ENCODE measurements around the gene MSH3. TPM values are rescaled to one million over a fixed set of nuclear protein-coding genes. Genes with fewer than 3 reads are reported as not detected.
A peak's percentile ranks its signal among the peaks of the same experiment; 100 is the strongest.
"Not testable (repeated sequence)": the region's sequence is repeated elsewhere in the genome, so short reads cannot be mapped to it uniquely, and the experiment has no call there.

MSH3 gene
- total RNA-seq, 1 experiment from 2014 or later, result 8.4 TPM

DNA sequence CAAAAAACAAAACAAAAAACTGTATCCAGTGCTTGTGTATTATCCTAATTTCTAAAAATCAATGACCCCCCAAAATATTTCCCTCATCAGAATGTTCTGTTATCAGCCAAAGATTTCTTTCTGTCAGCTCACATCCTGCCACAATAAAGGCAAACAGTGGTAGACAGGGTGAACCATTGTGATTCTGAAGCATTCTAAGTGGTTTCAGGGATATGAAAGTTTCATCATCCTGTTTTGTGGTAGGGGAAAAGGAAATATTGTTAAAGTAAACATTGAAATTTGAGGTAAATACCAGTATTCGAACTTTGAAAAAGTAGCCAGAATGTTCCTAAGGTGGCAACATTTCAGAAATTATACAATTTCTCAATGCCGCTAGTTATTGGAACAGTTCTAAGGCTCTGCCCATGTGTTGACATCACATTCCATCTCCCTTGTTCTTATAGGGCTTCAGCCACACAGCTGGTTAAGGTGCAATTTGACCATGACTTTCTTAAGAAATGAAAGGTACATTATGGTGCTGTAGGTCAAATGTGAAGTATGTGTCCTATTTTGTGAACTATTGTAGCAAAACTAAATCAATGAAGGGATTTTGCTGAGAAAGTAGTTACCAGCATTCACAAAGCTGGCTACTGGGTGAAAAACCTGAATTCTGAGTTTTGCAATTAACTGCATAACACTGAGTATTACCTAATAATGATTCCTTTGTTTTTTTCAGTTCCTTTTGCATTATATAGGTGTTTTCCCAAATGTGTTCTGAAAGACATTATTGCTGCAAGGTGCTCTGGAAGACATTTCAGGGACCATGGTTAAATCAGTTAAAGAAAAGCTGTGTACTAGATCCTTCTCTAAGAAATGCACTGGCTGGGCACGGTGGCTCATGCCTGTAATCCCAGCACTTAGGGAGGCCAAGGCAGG is 198.1 kb downstream of the MSH3 start:
- DNase-seq (ENCODE audit: low spot score), result no peak

- DNase-seq (ENCODE audit: low spot score), result no peak
These were observed 199.0 kb downstream of the MSH3 start for GRCh38 chr5:80853413-80853812.

GRCh38 chr5:80854583-80854982 is 200.1 kb downstream of the MSH3 start:
- DNase-seq (ENCODE audit: low spot score), result no peak

GRCh38 chr5:80860924-80861613 is 206.6 kb downstream of the MSH3 start:
- no peak for DNase-seq (ENCODE audit: low spot score)

DNA sequence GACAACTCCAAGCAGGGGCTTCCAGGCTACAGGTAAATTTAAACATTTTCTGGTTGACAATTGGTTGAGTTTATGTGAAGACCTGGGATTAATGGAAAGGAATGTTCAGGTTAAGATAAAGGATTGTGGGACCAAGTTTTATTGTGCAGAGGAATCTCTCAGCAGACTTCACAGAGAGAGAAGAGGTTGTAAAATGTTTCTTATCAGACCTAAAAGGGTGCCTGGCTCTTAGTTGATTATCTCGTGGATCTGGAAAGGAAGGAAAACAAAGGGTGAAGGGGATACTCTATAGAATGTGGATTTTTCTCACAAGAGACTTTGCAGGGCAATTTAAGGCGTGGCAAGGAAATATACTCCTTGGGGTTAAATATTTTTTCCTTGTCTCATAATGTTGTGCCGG is 209.3 kb downstream of the MSH3 start:
- DNase-seq (ENCODE audit: low spot score), result no peak

- no peak for DNase-seq (ENCODE audit: low spot score)
These were observed 209.7 kb downstream of the MSH3 start for GRCh38 chr5:80864109-80864508.

- no peak for DNase-seq (ENCODE audit: low spot score)
These were observed 210.4 kb downstream of the MSH3 start for GRCh38 chr5:80864706-80865435.

- DNase-seq (ENCODE audit: low spot score), result no peak
These were observed 211.1 kb downstream of the MSH3 start for GRCh38 chr5:80865551-80865950.

DNA sequence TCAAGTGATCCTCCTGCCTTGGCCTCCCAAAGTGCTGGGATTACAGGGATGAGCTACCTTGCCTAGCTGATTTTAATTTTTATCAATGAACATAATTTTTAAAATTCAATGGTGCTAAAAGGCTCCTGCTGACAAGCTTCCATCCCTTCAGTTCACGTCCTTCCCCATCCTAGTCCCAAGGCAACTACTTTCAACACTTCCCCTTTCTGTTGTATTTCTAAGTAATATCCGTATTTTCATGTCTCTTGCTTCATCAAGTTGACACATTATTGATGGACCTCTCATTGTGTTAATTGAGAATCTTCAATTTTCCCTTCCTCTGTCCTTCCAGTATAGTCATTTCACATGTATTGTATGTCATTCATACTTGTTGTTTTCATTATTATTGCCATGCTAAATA is 211.9 kb downstream of the MSH3 start:
- DNase-seq (ENCODE audit: low spot score), result no peak

DNA sequence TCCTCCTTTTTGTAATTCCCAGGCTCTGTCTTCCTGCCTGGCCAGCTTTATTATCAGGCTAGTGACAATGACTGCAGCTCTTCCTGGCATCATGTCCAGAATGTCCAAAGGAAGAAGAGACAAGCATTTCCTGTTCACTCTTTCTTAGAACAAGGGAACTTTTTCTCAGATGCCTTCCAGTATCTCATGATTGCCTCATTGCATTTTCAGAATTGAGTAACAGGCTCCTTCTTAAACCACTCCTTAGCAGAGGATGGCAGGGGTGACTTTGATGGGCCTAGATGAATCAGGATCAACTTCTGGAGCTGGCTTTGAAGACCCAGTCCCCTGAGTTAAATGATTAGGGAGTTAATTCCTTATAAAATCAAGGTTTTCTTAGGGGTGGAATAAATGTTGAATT is 212.8 kb downstream of the MSH3 start:
- DNase-seq (ENCODE audit: low spot score), result no peak

GRCh38 chr5:80870442-80870841 is 216.0 kb downstream of the MSH3 start:
- no peak for DNase-seq (ENCODE audit: low spot score)

GRCh38 chr5:80871541-80871961 is 217.1 kb downstream of the MSH3 start:
- peak; percentile 71 for DNase-seq (ENCODE audit: low spot score)

DNA sequence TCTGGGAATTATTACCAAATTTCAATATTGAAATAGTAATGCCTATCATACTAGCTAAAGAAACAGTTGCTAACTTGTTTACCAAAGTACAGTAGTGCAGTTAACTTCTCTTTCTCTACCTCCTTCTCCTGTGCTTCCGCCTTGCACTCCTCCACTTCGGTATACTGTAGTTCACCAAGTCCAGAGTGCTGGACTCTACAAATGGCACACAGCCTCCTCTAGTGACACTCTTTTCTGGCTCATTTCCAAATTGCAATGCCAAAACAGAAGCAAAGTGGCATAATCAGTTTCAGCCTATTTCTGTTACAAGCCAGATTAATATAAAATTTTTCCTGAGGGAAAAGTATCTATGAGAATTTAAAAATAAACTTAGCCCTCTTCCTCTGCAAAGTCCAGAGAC is 219.7 kb downstream of the MSH3 start:
- no peak for DNase-seq (ENCODE audit: low spot score)

GRCh38 chr5:80877592-80877991 is 223.1 kb downstream of the MSH3 start:
- no peak for DNase-seq (ENCODE audit: low spot score)

GRCh38 chr5:80881726-80882125 is 227.3 kb downstream of the MSH3 start:
- DNase-seq (ENCODE audit: low spot score), result no peak

DNA sequence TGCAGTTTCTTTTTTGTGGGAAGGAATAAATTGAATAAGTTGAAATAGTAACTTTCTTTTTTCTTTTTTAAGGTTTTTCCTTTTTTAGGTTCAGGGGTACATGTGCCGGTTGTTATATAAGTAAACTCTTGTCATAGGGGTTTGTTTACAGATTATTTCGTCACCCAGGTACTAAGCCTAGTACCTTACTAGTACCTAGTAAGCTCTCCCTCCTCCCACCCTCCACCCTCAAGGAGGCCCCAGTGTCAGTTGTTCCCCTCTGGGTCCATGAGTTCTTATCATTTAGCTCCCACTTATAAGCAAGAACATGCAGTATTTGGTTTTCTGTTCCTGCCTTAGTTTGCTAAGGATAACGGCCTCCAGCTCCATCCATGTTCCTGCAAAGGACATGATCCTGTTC is 228.9 kb downstream of the MSH3 start:
- DNase-seq (ENCODE audit: low spot score), result not testable (repeated sequence)

- no peak for DNase-seq (ENCODE audit: low spot score)
These were observed 229.8 kb downstream of the MSH3 start for GRCh38 chr5:80884086-80884813.

DNA sequence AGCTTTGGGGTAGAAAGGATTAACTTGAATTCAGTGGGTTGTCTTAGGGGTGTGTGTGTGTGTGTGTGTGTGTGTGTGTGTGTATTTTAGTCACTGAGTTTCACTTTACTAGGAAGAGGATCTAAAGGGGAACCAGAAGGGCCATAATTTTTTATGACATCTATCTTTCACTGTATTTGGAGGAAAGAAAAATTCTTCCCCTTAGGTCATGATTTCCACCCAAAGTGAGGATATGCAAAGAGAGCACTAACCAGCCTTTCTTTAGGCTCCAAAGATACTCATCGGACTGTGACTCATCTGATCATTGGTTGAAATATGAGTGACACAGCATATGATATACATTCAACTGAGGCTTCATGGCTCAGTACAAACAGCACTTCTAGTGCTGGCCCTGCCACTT is 230.5 kb downstream of the MSH3 start:
- DNase-seq (ENCODE audit: low spot score), result no peak

- DNase-seq (ENCODE audit: low spot score), result no peak
These were observed 231.0 kb downstream of the MSH3 start for GRCh38 chr5:80885396-80886000.

GRCh38 chr5:80894083-80894482 is 239.6 kb downstream of the MSH3 start:
- no peak for DNase-seq (ENCODE audit: low spot score)

GRCh38 chr5:80895523-80895922 is 241.1 kb downstream of the MSH3 start:
- no peak for DNase-seq (ENCODE audit: low spot score)

Measured in H4 (cell line).